ENCODE measurements around the gene CTTNBP2.

CTTNBP2 gene

GRCh38 chr7:117665368-117665767 is 207.9 kb downstream of the CTTNBP2 start:
- no peak for DNase-seq (ENCODE audit: low spot score in 2 of 2)
- H3K4me1 ChIP-seq = no peaks in the 10 kb centered on the region

GRCh38 chr7:117664047-117664446 is 209.2 kb downstream of the CTTNBP2 start:
- H3K36me3 ChIP-seq (replicated peaks) = no peaks in the 10 kb centered on the region
- in situ Hi-C loops (cut with MboI; ENCODE audit: low sequenced_read_pairs) = no loop called here
- no peak for DNase-seq (ENCODE audit: low spot score in 2 of 2)
- H3K27me3 ChIP-seq (ENCODE audit: low read depth) = no peaks in the 10 kb centered on the region; the same call in none of the 2 replicates
- no peak overlapping the region for H3K4me3 ChIP-seq
- no peaks in the 10 kb centered on the region for H3K9me3 ChIP-seq
- no peaks in the 10 kb centered on the region for H3K4me1 ChIP-seq

More at GRCh38 chr7:117665368-117665767, 207.9 kb downstream of the CTTNBP2 start:
- in situ Hi-C loops (cut with MboI; ENCODE audit: low sequenced_read_pairs) = no loop called here
- H3K4me3 ChIP-seq = no peak overlapping the region
- no peaks in the 10 kb centered on the region; the same call in none of the 2 replicates for H3K27me3 ChIP-seq (ENCODE audit: low read depth)
- H3K9me3 ChIP-seq = no peaks in the 10 kb centered on the region
- H3K36me3 ChIP-seq (replicated peaks) = no peaks in the 10 kb centered on the region

GRCh38 chr7:117661328-117661727 is 211.9 kb downstream of the CTTNBP2 start:
- Histone ChIP-seq H3K27me3 (ENCODE audit: low read depth) (no peaks in the 10 kb centered on the region), H3K4me1 (no peaks in the 10 kb centered on the region), H3K9me3 (no peaks in the 10 kb centered on the region), H3K4me3 (no peak overlapping the region), H3K36me3 (replicated peaks) (no peaks in the 10 kb centered on the region)
- in situ Hi-C loops (cut with MboI; ENCODE audit: low sequenced_read_pairs) = no loop called here
- DNase-seq (ENCODE audit: low spot score in 2 of 2) = no peak
